ENCODE measurements around the gene LPCAT3. TPM values are rescaled to one million over a fixed set of nuclear protein-coding genes. Genes with fewer than 3 reads are reported as not detected.

LPCAT3 gene
- total RNA-seq, 1 experiment from 2014 or later = 56.6 TPM

- intact Hi-C loops (cut with micrococcal nuclease; ENCODE audit: unreplicated experiment) = no loop called here
- BruUV-seq (replicated peaks) = no TSS peak
- POLR2A ChIA-PET (ENCODE audit: low non-redundant PET) = interaction anchor here (0.5 kb wide), 1 partner anchor 345 kb away, joined by 4 read pairs; no protein-coding TSS in a partner anchor
- no peak for DNase-seq (ENCODE audit: low spot score)
- peaks cover 51% of the 10 kb centered on the region for H3K36me3 ChIP-seq (ENCODE audit: insufficient read depth, low read length, poor library complexity, severe bottlenecking)
- CTCF ChIA-PET = no interaction called here
- H3K4me1 ChIP-seq (ENCODE audit: insufficient read depth, low read length, poor library complexity, severe bottlenecking) = peaks cover 24% of the 10 kb centered on the region
- H3K4me3 ChIP-seq (ENCODE audit: low read depth, low read length, poor library complexity, severe bottlenecking) = no peak overlapping the region
- no peaks in the 10 kb centered on the region for H3K9me3 ChIP-seq (ENCODE audit: low read depth, low read length, poor library complexity, severe bottlenecking)
- peak overlapping the region; percentile 50 for H3K27ac ChIP-seq (ENCODE audit: low read depth, low read length, poor library complexity, severe bottlenecking)
- TF ChIP-seq CTCF (conservative IDR thresholded peaks at IDR 0.05; ENCODE audit: low read depth, low read length) (no peak), EZH2 (IDR thresholded peaks at IDR 0.05; ENCODE audit: borderline replicate concordance, low read depth, low read length, poor library complexity, severe bottlenecking) (no peak)
- no peaks in the 10 kb centered on the region for H3K27me3 ChIP-seq (replicated peaks; ENCODE audit: insufficient read depth, low read depth, low read length, poor library complexity)
Measured at GRCh38 chr12:6934110-6934509, 84.2 kb downstream of the LPCAT3 start.

GRCh38 chr12:6932766-6933165 is 85.5 kb downstream of the LPCAT3 start:
- ChIA-PET CTCF (no interaction called here), POLR2A (ENCODE audit: low non-redundant PET) (no interaction called here)
- no peaks in the 10 kb centered on the region for H3K27me3 ChIP-seq (replicated peaks; ENCODE audit: insufficient read depth, low read depth, low read length, poor library complexity)
- peaks cover 18% of the 10 kb centered on the region for H3K4me1 ChIP-seq (ENCODE audit: insufficient read depth, low read length, poor library complexity, severe bottlenecking)
- intact Hi-C loops (cut with micrococcal nuclease; ENCODE audit: unreplicated experiment) = no loop called here
- no peaks in the 10 kb centered on the region for H3K9me3 ChIP-seq (ENCODE audit: low read depth, low read length, poor library complexity, severe bottlenecking)
- BruUV-seq (replicated peaks) = no TSS peak
- H3K36me3 ChIP-seq (ENCODE audit: insufficient read depth, low read length, poor library complexity, severe bottlenecking) = peaks cover 42% of the 10 kb centered on the region
- no peak overlapping the region for H3K4me3 ChIP-seq (ENCODE audit: low read depth, low read length, poor library complexity, severe bottlenecking)
- no peak for TF ChIP-seq CTCF (conservative IDR thresholded peaks at IDR 0.05; ENCODE audit: low read depth, low read length)
- TF ChIP-seq EZH2 (IDR thresholded peaks at IDR 0.05; ENCODE audit: borderline replicate concordance, low read depth, low read length, poor library complexity, severe bottlenecking) = no peak
- H3K27ac ChIP-seq (ENCODE audit: low read depth, low read length, poor library complexity, severe bottlenecking) = peak overlapping the region; percentile 37
- no peak for DNase-seq (ENCODE audit: low spot score)

- no TSS peak for BruUV-seq (replicated peaks)
- H3K4me3 ChIP-seq (ENCODE audit: low read depth, low read length, poor library complexity, severe bottlenecking) = peak overlapping the region; percentile 99
- CTCF ChIA-PET = no interaction called here
- DNase-seq (ENCODE audit: low spot score) = no peak
- peaks cover 23% of the 10 kb centered on the region for H3K36me3 ChIP-seq (ENCODE audit: insufficient read depth, low read length, poor library complexity, severe bottlenecking)
- H3K9me3 ChIP-seq (ENCODE audit: low read depth, low read length, poor library complexity, severe bottlenecking) = no peaks in the 10 kb centered on the region
- H3K4me1 ChIP-seq (ENCODE audit: insufficient read depth, low read length, poor library complexity, severe bottlenecking) = peaks cover 33% of the 10 kb centered on the region
- no peak for TF ChIP-seq CTCF (conservative IDR thresholded peaks at IDR 0.05; ENCODE audit: low read depth, low read length)
- no peak for TF ChIP-seq EZH2 (IDR thresholded peaks at IDR 0.05; ENCODE audit: borderline replicate concordance, low read depth, low read length, poor library complexity, severe bottlenecking)
- POLR2A ChIA-PET (ENCODE audit: low non-redundant PET) = interaction anchor here (0.6 kb wide), 1 partner anchor 48 kb away, joined by 3 read pairs; no protein-coding TSS in a partner anchor
- H3K27me3 ChIP-seq (replicated peaks; ENCODE audit: insufficient read depth, low read depth, low read length, poor library complexity) = no peaks in the 10 kb centered on the region
- H3K27ac ChIP-seq (ENCODE audit: low read depth, low read length, poor library complexity, severe bottlenecking) = peak overlapping the region; percentile 90
- intact Hi-C loops (cut with micrococcal nuclease; ENCODE audit: unreplicated experiment) = no loop called here
Measured at GRCh38 chr12:6929466-6930452, 88.5 kb downstream of the LPCAT3 start.
